CD4-positive, alpha-beta T cell treated with Interleukin-6 at 100 ng/mL for 8 hours (primary cell): ENCODE results near the gene IPO11.
"Not testable (repeated sequence)": the region's sequence is repeated elsewhere in the genome, so short reads cannot be mapped to it uniquely, and the experiment has no call there.

ENCODE experiments used
- DNase-seq: peaks from one replicate; pipeline ENCODE4 v3.0.0-alpha.2; 2020; ENCODE audit warnings: mixed read lengths, low spot score

IPO11 gene

DNA sequence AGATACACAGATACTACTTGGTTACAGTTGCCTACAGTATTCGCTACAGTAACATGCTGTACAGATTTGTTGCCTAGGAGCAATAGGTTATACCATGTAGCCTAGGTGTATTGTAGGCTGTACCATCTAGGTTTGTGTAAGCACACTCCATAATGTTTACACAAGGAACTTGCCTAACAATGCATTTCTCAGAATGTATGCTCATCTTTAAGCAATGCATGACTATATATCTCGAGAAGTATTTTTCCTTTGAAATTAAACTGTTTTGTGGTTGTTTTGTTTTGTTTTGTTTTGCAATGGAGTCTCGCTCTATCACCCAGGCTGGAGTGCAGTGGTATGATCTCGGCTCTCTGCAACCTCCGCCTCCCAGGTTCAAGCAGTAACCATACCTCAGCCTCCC is 191.4 kb downstream of the IPO11 start:
- no peak for DNase-seq

GRCh38 chr5:62605638-62606037 is 193.1 kb downstream of the IPO11 start:
- no peak for DNase-seq

DNA sequence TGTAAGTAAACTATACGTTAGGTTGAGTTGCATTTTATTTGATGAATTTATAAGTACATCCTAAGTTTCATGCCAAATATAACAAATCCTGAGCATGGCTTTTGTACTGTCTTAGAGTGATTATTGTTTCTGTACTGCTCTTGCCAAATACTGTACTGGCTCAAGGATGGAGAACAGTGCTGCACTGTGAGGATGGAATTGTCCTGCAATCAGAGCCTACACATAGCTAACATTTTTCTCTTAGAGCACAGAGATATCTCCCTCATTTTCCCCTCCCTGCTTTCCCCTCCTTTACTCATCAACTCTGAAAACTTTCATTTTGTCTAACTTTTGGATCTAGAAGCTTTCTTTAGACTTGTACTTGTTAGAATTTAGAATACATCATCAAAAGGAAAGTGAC is 194.3 kb downstream of the IPO11 start:
- no peak for DNase-seq

- DNase-seq, result no peak
Observed at GRCh38 chr5:62607615-62608014, 195.1 kb downstream of the IPO11 start.

DNA sequence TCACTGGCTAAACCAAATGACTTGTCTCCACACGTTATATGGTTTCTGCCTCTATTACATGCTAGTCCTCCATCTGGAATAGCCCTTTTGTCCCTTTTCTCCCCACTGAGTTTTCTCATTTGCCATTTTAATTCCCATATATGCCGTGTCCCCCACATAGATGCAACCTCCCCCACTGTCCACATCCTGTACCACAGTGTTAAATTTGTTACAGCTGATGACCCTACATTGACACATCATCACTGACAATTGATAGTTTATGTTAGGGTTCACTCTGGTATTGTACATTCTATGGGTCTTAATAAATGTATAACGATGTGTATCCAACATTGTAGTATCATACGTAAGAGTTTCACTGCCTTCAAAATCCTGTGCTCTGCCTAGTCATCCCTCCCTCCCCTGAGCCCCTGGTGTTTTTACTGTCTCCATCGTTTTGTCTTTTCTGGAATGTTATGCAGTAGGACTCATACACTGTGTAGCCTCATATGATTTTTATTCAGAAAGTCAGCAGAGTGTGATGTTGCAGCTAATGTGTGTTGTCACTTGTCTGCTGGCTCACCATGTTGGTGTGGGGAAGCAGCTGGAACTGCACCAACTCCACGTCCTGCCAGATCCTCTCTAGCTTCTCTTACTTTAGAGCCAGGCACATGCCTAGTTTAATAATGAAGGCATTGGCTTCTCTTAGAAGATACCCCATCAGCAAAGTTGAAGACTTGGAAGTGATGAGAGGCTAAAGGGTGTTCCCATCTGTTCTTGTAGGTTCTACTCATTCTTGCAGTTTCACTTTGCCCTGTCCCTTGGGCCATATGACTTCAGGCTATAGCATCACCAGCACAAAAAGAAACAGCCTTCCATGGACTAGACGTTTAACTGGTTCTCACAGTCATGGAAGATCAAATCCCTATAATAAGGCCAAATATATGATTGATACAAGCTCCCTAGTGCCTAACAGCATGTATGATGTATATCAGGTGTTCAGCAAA is 196.3 kb downstream of the IPO11 start:
- no peak for DNase-seq

GRCh38 chr5:62614355-62614754 is 201.8 kb downstream of the IPO11 start:
- no peak for DNase-seq

DNA sequence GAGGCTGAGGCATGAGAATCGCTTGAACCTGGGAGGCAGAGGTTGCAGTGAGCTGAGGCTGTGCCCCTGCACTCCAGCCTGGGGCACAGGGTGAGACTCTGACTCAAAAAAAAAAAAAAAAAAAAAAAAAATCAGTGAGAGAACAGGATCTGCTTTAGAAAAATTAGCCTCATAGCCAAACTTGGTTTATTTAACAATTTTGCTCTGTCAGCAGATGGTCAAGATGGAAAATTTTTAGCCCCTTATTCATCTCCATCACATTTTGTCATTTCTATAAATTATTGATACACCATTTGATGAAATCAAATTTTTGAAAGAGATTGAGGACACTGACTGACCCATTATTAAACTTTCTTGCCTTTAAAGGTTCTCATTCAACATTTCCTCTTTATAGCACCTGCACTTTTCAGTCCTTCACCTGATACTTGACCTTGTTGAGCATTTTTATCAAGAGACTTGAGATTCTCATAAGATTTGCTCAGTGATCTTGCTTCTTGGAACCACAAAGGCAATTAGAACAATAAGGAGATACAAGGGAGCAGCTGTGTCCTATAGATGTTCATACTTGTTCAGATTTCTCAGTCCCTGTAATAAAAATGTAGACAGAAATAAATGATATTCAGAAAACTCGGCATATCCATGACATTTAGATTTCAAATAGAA is 204.2 kb downstream of the IPO11 start:
- DNase-seq, result no peak

DNA sequence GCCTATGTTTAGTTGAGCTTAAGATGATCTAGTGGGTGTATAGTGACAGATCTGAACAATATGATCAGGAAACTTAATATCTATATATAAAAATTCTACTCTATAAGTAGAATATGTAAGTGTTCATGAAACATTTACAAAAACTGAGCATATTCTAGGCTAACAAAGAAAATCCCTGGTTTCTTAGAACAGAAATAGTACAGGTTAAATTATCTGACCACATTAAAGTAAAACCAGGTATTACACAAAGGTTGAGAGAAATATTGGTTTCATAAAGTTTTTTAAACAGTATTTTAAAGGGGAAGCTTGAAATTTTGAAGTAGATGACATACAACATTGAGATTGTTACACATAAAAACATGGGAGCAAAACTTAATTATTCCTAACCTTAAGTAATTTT is 205.4 kb downstream of the IPO11 start:
- DNase-seq, result no peak

- DNase-seq, result no peak
Observed at GRCh38 chr5:62620761-62621160, 208.2 kb downstream of the IPO11 start.

- no peak for DNase-seq
Observed at GRCh38 chr5:62621280-62621679, 208.7 kb downstream of the IPO11 start.

GRCh38 chr5:62623271-62623670 is 210.7 kb downstream of the IPO11 start:
- no peak for DNase-seq

DNA sequence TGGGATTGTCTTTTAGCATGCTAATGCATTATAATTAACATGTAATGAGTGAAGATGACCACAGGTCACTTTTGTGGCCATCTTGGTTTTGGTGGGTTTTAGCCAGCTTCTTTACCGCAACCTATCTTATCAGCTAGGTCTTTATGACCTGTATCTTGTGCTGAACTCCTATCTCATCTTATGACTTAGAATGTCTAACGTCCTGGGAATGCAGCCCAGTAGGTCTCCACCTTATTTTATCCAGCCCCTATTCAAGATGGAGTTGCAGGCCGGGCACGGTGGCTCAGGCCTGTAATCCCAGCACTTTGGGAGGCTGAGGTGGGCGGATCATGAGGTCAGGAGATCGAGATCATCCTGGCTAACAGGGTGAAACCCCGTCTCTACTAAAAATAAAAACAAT is 211.9 kb downstream of the IPO11 start:
- DNase-seq, result not testable (repeated sequence)

- no peak for DNase-seq
Observed at GRCh38 chr5:62626534-62626933, 214.0 kb downstream of the IPO11 start.

DNA sequence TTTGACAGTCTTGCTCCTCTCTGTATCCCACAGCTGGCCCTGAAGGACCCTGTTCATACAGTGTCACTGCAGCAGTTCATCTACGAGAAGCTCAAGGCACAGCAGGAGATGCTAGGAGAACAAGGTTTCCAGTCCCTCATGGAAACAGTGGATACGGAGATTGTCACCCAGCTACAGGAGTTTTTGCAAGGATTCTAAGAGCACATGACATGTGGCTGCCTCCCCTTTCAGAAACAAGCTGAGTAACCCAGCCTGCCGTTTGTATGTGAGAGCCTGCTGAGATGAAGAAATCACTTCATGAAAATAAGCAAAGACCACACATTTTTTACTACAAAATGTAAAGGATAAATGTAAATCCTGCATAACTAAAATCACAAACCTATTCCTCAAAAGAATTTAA is 214.6 kb downstream of the IPO11 start:
- no peak for DNase-seq

DNA sequence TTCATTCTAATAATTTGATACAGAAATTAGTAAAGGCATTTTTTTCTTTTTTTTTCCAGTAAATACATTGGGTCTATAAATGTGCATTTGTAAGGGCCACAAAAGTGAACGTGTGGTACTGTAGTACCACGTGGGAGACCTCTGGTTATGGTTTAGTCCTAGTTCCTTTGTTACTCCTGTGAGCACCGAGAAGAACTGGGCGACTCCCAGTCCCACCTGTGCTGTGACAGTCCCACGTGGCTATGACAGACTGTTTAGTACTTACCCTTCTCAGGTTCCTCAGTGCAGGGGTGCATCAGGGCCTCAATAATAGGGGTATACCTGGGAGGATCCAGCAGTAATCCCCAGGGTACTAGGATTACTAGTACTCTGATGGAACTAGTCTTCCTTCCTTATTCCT is 215.3 kb downstream of the IPO11 start:
- DNase-seq, result no peak

DNA sequence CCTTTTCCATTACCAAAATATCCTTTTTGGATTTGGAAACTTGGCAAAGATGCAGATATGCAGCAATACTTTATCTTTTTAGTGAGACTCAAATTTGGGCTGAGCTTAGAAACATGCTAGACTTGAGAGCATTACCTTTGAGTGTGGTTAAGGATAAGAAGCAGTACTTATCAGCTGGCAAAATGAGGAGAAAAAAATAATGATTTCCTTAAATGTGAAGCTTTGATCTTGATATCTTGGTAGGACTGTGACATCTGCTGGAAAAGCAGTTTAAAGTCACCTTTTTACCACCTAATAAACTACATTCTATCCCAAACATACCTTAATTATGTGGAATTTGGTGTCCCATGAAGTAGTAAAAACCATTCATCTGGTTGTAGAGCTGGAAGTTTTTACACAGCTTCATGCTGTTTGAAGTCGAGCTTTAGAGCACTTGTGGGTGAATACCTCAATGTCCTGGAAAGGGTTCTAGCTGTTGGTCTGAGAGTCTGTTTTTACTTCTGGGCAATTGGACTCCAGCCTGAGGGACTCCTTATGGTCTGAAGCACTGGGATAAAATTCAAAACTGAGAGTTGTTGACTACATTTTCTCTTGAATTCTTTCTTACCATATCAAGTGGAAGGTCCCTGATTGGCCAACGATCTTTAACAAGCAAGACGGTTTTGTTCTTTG is 219.5 kb downstream of the IPO11 start:
- no peak for DNase-seq

DNA sequence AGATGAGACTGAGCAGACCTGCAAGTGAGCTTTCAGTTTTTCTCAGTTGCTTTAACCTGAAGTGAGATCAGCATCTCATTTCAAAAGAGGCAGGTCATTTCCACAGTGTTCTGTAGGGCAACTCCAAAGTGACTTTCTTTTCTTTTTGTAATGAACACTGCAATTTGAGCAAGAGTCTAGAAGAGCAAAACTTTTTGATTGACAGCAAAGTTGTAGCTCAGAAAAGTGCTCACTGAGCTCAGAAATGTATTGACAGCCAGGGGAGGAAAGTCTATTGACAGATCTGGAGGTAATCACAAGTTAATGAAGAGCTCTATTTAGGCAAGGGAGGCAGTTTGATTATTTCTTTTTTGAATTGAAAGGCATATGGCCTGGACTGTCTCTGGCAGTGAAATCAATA is 220.7 kb downstream of the IPO11 start:
- DNase-seq, result no peak

GRCh38 chr5:62640446-62640845 is 227.9 kb downstream of the IPO11 start:
- DNase-seq, result no peak

DNA sequence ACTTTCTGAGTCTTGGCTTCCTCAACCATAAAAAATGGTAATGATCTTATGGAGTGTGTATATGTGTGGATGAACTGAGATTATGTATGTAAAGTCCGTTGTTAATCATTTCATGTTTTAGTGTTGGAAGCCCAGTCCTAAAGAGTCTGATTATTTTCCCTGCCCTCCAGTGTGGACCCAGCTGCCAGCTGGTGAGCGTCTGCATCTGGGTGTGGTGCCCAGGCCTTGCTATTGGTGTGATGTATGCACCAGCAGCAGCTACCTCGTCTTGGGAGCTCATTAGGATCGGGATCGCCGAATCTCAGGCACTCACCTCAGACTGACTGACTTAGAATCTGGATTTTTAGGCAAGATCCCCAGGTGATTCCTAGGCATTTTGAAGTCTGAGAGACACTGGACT is 229.9 kb downstream of the IPO11 start:
- no peak for DNase-seq

DNA sequence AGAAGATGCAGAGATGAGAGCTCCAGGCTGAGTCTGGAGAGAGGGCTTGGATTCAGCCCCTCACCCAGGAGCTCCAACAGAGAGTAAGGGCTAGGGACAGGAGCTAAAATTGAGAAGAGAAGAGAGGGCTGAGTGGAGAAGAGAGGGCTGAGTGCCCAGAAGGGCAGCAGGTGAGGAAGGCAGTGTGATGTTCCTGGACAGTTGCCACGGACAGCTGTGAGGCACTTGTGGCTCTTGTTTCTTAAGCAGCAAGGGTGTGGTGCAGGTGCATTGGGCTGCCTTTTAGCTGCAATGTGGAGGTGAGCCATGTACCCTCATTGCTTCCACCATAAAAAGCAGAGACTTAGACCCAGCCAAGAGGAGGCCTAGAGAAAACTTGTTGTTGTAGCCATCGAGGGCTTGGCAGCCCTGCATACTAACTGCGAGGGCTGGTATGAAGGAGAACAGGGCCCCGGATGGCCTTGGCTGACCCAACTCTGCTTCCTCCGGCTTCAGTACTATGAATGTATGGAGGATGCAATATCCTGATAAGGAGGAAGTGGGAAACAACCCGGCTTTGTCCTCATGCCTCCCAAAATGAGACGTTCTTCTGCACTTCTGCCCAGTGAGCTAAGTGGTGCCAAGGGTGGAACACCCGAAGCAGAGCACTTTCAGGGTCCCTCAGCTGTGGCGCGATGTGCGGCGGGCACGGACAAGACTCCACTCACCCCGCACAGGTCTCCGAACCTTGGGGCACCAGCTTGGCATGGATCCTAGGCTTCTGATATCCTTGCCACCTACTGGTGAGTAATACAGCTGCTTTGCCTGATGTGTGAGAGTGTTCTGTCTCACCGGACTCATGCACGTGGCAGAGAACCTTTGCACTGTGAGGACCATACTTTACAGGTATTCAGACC is 231.2 kb downstream of the IPO11 start:
- no peak for DNase-seq

GRCh38 chr5:62645223-62645622 is 232.7 kb downstream of the IPO11 start:
- no peak for DNase-seq

DNA sequence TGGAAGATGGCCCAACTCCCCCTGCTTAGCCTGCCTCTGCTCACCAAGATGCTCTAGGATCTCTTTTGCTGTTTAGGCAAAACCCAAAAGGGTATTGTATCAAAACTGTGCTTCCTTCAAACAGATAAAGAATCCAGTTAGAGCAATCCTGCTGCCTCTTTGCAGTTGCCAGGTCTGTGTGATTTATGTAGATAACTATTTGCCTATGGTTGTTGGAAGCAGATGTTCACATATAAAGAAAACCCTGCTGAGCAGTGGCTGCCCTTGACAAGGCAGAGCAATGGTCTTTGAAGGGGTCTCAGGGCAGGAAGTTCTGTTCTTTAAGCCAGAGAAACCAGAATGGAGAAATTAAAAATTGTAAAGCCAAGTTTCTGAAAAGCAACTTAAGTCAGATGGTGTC is 234.7 kb downstream of the IPO11 start:
- DNase-seq, result no peak
